Astrocyte (in vitro differentiated cells and primary cell): Measurements from ENCODE around the gene SAP30L.

ENCODE experiments used
- CTCF ChIP-seq: IDR thresholded peaks from 2 replicates; pipeline ENCODE4 v1.5.1; 2011; ENCODE audit warnings: low read depth, mild to moderate bottlenecking, inconsistent platforms, low read length, moderate library complexity; ENCODE audit not compliant: insufficient read depth
- EZH2 ChIP-seq: IDR thresholded peaks from 2 replicates; pipeline ENCODE4 v1.6.1; 2012; ENCODE audit warnings: mild to moderate bottlenecking, low read length, inconsistent platforms; ENCODE audit not compliant: insufficient read depth

GRCh38 chr5:154442801-154443200, 3.0 kb upstream of the SAP30L start:
- TF ChIP-seq CTCF = no peak
- no peak for TF ChIP-seq EZH2
